NT2/D1 (cell line): ENCODE measurements around the gene PNMA1.

ENCODE experiments used
- DNase-seq: peaks from one replicate; pipeline ENCODE4 v3.0.0-alpha.2; 2011; ENCODE audit warnings: low read depth, low spot score
- H3K27me3 ChIP-seq: 2 replicates; pipeline ENCODE4 v1.6.0; 2011; ENCODE audit warnings: mild to moderate bottlenecking; ENCODE audit not compliant: insufficient read length, insufficient read depth
- H3K36me3 ChIP-seq: 2 replicates; pipeline ENCODE4 v1.6.1; 2011; ENCODE audit warnings: mild to moderate bottlenecking, low read length, mixed read lengths; ENCODE audit not compliant: insufficient read depth, insufficient read length
- H3K4me1 ChIP-seq: 2 replicates; pipeline ENCODE4 v1.5.1; 2011; ENCODE audit not compliant: insufficient read depth, insufficient read length
- H3K4me3 ChIP-seq: 2 replicates; pipeline ENCODE4 v1.5.1; 2011; ENCODE audit warnings: low read depth; ENCODE audit not compliant: insufficient read length
- H3K9ac ChIP-seq: 2 replicates; pipeline ENCODE4 v1.6.0; 2011; ENCODE audit warnings: low read depth; ENCODE audit not compliant: insufficient read length
- H3K9me3 ChIP-seq: 2 replicates; pipeline ENCODE4 v1.5.1; 2011; ENCODE audit warnings: mild to moderate bottlenecking, low read length; ENCODE audit not compliant: insufficient read depth
- SUZ12 ChIP-seq: IDR thresholded peaks from 2 replicates; pipeline ENCODE4 v1.6.1; 2011; ENCODE audit not compliant: insufficient read length, insufficient read depth; ENCODE audit errors: extremely low read depth
- YY1 ChIP-seq: IDR thresholded peaks from 2 replicates; pipeline ENCODE4 v1.6.1; 2011; ENCODE audit not compliant: insufficient read length, insufficient read depth
- ZNF274 ChIP-seq: IDR thresholded peaks from 2 replicates; pipeline ENCODE4 v1.6.1; 2011; ENCODE audit warnings: mild to moderate bottlenecking, low read depth, low read length

PNMA1 gene

DNA sequence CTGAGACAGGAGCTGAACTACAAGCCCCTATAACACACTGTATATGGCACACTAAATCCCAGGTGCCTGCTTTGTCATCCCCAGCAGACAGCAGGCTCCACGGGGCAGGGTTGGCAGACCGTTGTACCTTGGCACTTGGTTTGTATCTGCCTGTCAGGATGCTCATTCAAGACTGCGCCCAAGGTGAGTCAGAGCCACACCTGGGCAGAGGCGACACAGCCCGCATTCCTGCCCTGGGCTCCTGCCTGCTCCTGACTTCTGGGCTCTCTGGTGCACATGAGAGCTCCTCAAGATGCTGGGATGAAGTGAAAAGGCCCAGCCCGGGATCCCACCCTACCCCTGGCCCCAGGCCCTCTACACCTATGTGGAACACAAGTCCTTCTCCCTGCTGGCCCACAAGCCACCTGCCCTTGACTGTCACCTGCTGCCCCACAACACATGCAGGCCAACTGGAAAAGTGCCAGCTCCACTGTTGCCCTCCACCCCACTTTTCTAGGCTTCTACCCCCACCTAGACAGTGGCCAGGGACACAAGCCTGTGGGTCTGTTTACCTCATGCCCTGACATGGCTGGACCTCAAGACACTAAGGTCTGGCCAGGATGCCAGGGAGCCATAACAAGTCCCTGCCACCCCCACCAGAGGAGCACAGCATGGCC, 30.8 kb upstream of the PNMA1 start:
- H3K9me3 ChIP-seq: no peaks in the 10 kb centered on the region
- H3K9ac ChIP-seq: no peak overlapping the region
- peaks cover 12% of the 10 kb centered on the region for H3K36me3 ChIP-seq
- no peak overlapping the region for H3K4me3 ChIP-seq
- no peaks in the 10 kb centered on the region for H3K27me3 ChIP-seq
- H3K4me1 ChIP-seq: peaks cover 34% of the 10 kb centered on the region
- TF ChIP-seq ZNF274: no peak
- no peak for TF ChIP-seq SUZ12
- no peak for TF ChIP-seq YY1
- no peak for DNase-seq

DNA sequence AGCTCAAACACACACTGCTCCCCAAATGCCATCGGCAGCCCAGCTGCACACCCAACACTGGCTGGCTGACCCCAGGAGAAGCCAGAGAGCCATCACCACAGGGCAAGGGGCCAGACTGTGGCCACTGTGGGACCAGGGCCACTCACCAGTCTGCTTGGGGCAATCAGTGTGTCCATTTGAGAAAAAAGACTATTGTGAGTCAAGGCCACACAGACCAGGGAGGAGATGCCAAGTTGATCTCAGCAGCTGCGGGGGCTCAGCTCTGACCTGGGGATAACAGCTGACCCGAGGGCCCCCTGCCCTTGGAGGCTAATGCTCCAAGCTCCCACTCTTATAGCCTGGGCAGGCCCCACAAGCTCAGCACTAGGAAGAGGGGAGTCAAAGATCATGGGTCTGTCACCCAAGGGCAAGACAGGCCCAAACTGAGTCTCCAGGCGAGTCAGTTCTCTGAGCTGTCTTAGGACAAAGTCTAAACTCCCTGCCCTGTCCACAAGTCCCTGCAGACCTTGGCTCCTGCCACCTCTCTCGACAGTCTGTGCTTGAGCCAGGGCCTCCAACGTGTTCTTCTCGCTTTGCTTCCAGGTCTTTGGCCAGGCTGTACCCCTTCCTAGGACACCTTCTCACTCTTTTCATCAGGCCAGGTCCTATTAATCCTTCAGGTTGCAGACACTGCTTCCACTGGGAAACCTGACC, 30.1 kb upstream of the PNMA1 start:
- Histone ChIP-seq H3K9me3 (no peaks in the 10 kb centered on the region), H3K27me3 (no peaks in the 10 kb centered on the region), H3K4me3 (no peak overlapping the region), H3K36me3 (peaks cover 18% of the 10 kb centered on the region), H3K9ac (no peak overlapping the region), H3K4me1 (peaks cover 34% of the 10 kb centered on the region)
- DNase-seq: no peak
- no peak for TF ChIP-seq YY1

DNA sequence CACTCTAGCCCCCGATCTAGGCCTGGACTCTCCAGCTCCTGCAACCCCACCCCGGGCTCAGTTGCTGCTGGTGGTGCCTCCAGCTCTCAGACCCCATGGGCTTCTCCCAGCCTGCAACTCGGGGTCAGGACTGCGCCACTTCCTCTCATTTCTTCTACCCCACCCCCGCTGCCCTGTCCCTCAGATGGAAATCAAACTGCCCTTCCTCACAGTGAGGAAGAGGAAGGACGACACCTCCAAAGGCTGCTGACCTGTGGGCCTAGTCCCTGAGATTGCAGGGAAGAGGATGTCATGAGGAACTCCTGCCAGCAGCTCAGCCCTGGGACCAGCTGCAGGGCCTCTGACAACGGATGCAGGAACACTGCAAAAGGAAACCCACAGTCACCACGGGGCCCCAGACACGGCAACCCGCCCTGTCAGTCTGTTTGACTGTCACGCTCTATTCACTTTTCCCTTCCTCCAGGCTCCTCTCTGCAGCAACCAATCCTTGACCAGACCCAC, 29.3 kb upstream of the PNMA1 start:
- DNase-seq: no peak
- Histone ChIP-seq H3K4me3 (no peak overlapping the region), H3K4me1 (peaks cover 34% of the 10 kb centered on the region)

DNA sequence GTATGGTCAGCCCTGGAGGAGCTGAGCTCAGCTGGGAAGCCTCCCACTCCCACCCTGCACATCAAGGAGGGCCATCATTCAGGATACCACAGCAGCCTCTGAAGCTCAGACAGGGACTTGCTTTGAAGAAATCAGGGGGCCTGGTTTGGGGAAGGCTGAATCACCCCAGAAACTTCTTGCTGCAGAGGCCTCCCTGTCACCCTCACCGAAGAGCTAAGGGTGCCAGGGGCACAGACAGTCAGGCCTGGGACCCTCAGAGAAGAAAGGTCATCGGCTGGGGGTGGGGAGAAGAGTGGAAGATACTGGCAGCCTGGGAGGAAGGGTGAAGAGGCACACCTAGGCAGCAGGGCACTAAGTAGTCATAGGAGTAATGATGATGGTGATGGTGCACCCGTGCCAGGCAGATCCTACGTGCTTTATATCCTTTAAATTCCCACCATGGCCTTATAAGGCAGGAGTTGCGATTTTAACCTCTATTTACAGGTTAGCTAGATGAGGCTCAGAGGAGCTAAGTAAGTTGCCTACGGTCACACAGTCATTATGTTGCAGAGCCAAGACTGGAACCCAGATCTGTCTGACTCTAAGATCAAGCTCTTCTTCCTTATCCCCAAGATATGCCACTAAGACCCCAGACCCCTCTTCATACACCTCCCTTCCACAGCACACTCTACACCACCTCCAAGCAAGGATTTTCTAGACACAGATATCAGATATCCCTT, 28.5 kb upstream of the PNMA1 start:
- H3K9ac ChIP-seq: peak overlapping the region; percentile 61
- TF ChIP-seq SUZ12 (no peak), YY1 (no peak), ZNF274 (no peak)
- no peak overlapping the region for H3K4me3 ChIP-seq

More for the DNA sequence above, 29.3 kb upstream of the PNMA1 start:
- H3K9me3 ChIP-seq: no peaks in the 10 kb centered on the region
- peaks cover 27% of the 10 kb centered on the region for H3K36me3 ChIP-seq
- no peak overlapping the region for H3K9ac ChIP-seq
- TF ChIP-seq SUZ12: no peak
- TF ChIP-seq ZNF274: no peak
- TF ChIP-seq YY1: no peak
- no peaks in the 10 kb centered on the region for H3K27me3 ChIP-seq

DNA sequence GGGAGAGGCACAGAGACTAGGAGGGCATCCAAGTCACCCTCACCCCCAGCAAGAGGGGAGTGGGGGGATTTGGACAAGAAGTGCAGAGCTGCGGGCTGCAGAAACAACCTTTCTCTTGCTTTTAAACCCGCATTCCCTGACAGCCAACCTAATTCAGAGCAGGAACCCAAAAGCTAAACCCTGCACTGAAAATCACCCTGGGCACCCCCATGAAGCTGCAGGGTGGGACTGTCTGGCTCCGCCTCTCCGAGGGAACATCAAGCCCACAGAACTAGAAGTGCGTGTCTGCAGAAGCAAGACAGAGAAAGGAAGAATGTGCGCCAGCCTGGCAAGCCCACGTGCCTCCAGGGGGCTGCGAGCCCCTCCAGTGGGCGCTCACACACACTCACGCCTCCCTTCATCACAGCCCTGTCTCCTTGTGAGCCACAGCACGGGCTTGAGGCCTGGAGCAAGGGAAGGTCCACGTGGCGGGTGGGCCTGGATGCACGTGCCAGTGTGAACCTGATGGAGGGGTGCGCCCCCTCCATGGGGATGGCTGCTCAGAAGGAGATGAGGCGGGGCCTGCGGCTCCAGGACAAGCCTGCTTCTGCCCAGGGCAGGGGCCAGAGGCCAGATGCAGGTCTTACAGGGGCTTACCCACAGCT, 27.8 kb upstream of the PNMA1 start:
- peak overlapping the region; percentile 61 for H3K9ac ChIP-seq
- no peak overlapping the region for H3K4me3 ChIP-seq
- H3K9me3 ChIP-seq: no peaks in the 10 kb centered on the region
- H3K27me3 ChIP-seq: no peaks in the 10 kb centered on the region
- peaks cover 33% of the 10 kb centered on the region for H3K36me3 ChIP-seq
- H3K4me1 ChIP-seq: peaks cover 32% of the 10 kb centered on the region
- DNase-seq: no peak
- TF ChIP-seq ZNF274: no peak
- no peak for TF ChIP-seq SUZ12
- no peak for TF ChIP-seq YY1

More for the DNA sequence above, 28.5 kb upstream of the PNMA1 start:
- H3K4me1 ChIP-seq: peaks cover 33% of the 10 kb centered on the region
- H3K9me3 ChIP-seq: no peaks in the 10 kb centered on the region
- DNase-seq: no peak
- H3K36me3 ChIP-seq: peaks cover 30% of the 10 kb centered on the region
- no peaks in the 10 kb centered on the region for H3K27me3 ChIP-seq

DNA sequence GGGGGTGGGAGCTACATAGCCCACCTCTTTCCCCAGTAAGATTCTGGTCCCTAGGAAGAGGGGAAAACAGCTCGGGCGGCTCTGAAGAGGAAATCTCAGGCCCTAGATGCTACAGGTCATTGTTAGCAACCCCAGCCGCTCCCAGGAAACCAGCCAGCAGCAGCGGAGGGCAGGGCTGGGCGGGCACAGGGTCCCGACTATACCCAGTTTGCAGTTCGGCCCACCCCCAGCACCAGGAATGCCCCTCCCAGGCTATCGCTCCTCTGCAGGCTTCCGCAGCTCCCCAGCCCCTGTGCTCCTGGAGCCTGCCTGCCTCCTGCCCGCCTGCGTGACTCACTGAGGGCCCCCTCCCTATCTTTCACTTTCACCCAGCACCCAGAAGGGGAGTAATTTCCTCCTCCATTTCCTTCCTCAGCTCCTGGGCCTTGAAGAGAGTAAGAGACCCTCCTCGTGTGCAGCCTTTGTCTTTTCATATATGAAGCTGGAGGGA, 27.2 kb upstream of the PNMA1 start:
- no peak overlapping the region for H3K4me3 ChIP-seq
- H3K36me3 ChIP-seq: peaks cover 38% of the 10 kb centered on the region
- H3K27me3 ChIP-seq: no peaks in the 10 kb centered on the region
- H3K9me3 ChIP-seq: no peaks in the 10 kb centered on the region
- no peak for DNase-seq
- H3K9ac ChIP-seq: peak overlapping the region; percentile 17
- TF ChIP-seq YY1: no peak
- TF ChIP-seq ZNF274: no peak
- no peak for TF ChIP-seq SUZ12
- H3K4me1 ChIP-seq: peaks cover 27% of the 10 kb centered on the region
